ENCODE results near the gene GLCE.
A peak's percentile ranks its signal among the peaks of the same experiment; 100 is the strongest.

The GLCE gene

DNA sequence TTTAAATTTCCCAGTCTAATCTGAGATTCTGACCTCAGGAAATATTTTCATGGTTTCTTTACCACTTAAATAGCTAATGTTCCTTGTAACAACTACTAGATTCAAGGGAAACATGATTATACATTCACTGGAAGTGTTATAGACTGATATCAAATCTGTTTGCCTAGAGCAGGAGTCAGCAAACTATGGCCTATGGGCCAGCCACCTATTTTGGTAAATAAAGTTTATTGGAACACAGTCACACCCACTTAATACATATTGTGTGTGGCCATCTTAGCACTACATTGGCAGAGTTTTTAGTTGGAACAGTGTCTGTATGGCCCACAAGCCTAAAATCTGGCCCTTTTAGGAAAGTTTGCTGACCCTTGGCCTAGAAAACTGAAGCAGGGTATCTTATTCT is 50.1 kb downstream of the GLCE start:
- no peak for DNase-seq

DNA sequence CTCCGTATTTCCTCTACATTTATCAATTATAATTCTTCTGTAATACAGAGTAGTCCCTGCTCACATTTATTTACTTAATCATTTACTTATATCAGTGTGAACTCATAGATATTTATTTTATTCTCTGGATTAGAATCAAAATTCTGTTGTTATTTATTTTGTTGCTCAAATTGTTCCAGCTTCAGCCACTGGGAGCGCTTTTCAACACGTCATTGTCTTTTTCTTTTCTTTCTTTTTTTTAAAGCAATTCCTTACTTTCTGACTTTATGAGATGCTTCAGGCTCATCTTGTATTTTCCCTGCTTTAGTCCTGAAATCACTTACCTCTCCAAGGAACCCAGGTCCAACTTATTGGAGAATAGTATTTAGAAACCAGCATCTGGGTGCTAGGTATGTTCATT is 53.4 kb downstream of the GLCE start:
- DNase-seq = no peak

DNA sequence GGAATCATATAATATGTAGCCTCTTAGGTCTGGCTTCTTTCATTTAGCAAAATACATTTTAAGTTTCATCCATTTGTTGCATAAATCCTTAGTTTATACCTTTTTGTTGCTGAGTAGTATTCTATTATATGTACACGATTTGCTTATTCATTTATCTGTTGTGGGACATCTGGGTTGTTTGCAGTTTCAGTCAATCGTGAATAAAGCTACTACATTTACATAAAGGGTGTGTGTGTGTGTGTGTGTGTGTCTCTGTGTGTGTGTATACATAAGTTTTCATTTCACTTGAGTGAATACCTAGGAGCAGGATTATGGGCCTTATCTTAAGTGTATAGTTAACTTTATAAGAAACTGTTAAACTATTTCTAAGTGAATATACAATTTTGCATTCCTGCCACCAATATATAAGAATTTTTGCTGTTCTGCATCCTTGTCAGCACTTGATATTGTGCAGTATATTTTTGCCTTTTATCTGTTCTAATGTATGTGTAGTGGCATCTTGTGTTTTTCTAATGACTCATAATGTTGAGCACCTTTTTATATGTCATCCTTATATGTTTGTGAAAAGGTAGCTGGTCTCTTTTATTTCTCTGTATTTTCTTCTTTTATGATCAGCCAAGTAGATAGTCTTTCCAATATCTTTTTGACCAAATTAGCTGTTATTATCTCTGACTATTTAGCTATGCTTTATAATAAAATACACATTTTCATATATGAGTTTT is 55.0 kb downstream of the GLCE start:
- DNase-seq = no peak

DNA sequence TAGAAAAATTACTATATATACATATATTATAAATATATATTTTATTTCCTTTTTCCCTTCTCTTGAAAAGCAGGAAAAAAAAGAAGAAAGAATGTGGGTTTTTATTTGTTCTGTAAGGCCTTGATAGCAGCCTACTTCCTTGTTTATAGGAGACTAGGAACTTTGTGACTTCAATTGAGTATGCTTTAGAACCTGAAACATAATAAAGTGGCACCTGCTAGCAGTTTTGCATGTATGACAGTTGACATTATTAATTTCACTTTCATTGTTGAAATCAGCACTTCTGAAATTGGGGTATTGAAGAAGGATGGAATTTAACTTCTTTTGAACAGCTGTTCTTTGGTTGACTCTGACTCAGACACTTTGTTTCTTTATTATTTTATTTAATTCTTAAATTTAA is 56.9 kb downstream of the GLCE start:
- DNase-seq = no peak

DNA sequence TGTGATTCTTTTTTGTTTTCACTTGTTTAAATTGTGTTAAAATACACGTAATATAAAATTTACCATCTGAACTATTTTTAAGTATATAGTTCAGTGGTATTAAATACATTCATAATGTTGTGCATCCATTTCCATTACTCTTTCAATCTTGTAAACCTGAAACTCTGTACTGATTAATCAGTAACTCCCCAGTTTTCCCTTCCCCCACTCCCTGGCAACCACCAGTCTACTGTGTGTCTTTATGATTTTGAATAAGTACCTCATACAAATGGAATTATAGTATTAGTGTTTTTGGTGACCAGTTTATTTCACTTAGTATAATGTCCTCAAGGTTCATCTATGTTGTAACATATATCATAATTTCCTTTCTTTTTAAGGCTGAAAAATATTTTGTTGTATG is 59.3 kb downstream of the GLCE start:
- no peak for DNase-seq

DNA sequence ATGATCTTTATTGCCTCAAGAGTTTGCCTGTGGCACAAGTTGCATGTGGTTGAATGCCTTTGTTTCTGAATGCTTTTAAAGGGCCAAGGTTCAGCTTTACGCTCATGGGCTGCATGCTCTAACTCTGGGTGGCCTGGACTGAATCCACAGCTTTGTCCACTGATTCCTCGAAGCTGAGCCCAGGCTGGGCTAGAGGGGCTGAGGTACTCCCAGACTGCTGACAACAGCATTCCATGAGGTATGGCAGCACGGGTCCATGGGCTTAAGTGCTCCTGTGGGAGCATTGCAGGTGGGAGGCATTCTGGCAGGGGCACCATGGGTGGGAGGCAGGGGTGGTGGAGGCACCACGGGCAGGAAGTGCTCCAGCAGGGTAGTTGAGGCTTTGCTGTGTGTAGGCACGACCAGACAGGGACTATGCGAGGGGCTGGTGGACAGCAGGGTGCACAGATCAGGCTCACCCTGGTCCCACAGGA is 61.6 kb downstream of the GLCE start:
- no peak for DNase-seq

DNA sequence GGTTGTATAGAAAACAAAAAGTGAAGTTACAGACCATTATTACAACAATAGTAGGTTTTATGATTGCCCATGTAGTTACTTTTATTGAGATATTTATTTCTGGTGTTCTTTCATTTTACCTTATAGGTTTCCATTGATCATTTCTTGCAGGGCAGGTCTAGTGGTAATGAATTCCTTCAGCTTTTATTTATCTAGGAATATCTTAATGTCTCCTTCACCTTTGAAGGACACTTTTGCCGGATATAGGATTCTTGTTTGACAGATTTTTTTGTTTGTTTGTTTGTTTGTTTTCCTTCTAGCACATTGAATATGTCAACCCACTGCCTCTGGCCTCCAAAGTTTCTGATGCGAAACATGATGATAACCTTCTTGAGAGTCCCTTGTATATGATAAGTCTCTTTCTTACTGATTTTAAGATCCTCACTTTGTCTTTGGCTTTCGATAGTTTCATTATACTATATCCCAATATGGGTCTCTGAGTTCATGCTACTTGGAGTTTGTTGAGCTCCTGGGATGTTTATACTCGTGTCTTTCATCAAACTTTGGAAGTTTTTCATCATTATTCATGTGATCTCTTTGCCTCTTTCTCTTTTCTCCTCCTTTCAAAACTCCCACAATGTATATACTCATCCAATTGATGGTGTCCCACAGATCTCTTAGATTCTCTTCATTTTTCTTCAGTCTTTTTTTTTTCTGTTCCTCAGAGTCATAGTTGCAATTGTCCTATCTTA is 62.8 kb downstream of the GLCE start:
- DNase-seq = no peak

DNA sequence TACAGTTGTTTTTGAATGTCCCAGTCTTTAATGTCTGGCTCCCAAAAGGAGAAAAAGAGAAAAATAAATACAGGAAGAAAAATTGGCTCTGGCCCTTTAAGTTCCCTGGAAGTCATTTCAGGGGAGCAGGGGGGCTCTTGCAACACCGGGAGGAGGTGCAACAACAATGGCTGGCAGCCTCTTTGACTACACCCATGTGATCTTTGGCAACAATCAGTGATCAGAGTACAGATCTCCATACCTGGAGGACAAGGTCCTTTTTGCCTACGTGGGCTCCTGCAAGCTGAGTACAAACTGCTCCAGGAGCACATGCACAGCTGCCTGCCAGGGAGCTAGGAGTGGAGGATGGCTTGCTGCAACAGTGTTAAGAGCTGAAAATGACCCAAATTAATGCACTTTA is 63.9 kb downstream of the GLCE start:
- no peak for DNase-seq

DNA sequence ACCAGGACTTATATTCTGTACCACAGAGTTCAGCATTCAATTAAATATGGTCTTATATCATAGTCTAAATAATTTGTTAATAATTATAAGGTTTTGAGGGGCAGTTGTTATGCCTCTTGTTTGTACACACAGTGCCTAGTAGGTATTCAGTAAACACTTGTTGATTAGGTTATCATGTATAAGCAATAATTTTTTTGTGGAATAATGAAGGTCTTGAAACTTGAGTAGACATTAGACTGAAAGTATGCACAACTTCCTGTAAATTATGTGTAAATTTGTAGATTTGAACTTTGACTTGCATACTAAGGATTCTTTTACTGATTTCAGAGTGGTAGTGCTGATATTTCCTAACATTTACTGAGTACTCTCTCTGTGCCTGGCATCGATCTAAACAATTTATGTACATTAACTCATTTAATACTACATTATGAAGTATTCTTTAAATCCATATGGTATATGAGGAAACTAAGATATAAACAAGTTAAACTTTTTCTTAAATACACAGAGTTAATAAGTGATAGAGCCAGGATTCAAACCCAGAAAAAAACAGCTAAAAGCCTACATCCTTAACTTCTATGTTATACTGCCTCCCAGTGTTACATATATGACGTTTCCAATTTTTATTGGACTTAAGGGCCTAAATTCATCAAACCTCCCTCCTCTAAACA is 65.1 kb downstream of the GLCE start:
- DNase-seq = peak; percentile 28

DNA sequence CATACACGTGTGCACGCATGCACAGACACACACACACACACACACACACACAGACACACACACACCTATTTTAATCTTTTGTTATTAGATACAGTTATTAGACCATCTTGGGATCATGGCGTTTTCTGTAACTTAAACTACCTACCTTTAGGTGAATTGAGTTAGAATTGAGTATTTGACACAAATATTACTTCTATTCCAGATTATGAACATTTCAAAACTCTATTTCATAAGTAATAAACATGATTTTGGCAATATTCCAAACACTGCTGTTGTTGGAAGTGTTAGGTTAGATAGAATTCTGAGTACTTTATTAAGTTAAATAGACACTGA is 65.6 kb downstream of the GLCE start:
- DNase-seq = no peak

DNA sequence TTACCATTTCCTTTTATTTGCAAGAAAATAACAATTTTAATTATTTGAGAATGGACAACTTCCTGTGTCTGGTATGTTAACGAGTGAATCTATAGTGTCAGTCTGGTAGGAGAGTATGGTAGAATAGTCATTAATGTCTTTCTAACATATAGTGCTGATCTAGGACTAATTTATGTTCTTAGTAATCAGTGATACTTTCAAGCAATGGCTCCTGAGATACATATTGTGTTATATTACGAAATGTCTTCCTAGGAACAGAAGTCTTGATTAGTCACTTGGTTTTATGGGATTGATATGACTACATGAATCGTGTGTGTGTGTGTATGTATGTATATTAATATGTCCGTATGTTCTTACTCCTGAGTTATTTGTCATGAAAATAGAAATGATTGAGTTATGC is 71.7 kb downstream of the GLCE start:
- DNase-seq = no peak

DNA sequence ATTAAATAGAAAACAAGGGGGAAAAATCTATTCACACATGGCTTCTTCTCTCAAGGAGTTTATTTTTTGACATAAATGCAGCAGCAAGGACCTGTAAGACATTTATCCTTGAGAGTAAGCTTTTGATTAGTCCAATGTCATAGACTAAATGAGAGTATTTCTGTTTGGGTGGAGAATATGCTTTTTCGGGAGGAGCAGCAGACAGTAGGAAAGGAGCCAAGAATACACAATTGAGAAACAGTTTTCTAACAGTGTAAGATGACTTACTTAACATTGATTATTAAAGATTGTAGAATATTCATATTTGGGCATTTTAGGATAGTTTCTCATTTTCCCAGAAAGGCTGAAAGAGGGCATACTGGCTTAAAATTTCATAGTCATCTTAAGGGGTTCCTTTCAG is 72.3 kb downstream of the GLCE start:
- DNase-seq = no peak

DNA sequence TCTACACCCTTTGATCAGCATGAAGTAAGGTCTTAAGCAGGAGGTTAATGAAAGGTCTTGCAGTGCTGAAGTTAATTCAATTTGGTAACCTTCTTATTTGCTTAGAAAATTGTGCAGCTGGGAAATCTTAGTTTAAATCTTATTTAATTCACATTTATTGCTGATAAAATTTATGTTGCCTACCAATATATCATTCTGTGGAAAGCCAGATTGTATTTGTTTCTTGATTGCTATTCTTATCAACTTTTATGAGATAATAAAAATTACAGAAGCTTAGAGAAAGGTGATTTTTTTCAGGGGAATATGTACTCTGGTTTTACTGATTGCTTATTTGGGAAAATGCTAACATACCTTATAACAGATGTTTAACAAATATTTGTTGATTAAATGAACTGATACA is 74.2 kb downstream of the GLCE start:
- DNase-seq = no peak

DNA sequence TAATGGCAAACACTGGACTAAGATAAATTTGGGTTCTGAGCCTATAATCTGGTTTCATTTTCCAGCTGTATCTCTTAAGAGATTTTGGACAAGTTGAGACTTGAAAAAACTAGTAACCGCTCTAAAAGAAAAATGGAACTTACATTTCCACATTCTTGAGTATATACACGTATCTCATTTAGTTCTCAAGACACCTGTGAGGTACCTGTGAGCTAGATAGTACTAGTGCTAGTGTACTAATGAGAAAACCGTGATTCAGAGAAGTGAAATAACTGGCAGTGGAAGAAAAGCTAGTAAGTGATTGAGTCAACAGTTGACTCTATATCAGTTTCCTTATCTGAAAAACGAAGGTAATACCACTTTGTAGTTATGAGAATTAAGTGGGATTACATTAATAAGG is 76.1 kb downstream of the GLCE start:
- no peak for DNase-seq

DNA sequence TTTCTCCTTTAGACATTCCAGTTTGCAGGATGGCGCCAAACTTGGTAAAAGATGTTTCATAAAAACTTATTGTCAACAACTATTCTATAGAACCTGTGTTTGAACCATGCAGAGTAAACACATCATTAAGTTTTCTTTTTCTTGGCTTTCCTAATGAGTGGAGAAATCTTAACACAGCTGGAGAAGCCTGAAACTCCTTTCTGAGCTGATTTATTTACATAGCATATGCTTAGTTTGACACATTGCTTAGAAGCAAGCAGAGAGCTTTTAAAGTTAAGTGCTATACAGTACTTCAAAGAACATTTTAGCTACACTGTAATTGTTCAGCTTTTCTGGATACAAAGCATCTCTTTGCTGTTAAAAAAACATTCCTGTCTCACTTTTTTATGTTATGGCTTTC is 77.3 kb downstream of the GLCE start:
- no peak for DNase-seq

DNA sequence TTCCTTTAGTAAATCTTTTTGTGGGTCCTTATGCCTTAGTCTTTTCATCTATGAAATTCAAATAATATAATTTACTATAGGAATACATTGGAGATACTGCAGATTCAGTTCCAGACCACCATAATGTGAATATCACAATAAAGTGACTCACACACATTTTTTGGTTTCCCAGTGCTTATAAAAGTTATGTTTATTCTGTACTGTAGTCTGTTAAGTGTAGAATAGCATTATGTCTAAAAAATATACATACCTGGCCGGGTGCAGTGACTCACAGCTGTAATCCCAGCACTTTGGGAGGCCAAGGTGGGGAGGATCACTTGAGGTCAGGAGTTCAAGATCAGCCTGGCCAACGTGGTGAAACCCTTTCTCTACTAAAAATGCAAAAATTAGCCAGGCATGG is 84.4 kb downstream of the GLCE start:
- DNase-seq = no peak

DNA sequence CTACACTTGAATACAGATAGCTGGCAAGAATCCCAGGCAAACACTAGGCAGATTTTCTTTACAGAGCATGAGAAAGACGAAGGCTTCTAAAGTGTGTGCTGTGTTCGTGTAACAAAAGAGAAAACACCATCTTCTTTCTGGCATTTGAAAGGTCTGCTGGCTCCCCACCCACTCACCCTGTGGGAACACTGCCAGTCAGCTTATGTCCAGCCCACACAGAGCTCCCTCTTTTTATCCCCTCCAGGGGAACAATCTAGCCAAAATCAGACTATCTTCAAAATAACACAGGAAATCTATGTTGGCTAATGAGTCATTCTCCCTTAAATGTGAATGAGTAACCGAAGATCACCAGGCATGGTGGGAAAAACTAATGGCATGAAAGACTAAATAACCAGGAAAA is 92.7 kb downstream of the GLCE start:
- DNase-seq = no peak

DNA sequence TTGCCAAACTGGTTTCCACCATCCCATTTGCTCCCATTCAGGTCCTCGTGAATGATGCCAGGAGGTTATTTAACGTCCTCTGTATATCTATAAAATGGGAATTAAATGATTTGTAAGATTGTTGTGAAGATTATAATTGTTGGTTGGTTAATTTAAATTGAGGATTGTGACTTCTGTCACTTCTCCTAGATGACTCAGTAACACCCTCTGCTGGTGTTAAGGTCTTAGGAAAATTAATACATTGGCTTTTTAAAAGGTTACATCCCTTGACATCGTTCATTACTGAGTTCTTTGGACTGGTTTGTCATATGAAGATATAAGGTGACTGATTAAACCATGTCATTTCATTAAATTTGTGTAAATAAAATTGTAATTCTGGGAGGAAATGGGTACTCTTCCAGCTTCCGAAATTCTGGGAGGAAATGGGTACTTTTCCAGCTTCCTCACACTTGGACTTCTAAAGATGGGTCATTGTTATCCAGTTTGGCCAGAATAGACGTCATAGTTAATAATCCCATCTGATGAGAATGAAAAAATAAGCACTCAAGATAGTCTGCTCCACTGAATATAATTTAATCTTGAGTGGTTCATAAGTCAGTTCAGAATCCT is 105.0 kb downstream of the GLCE start:
- DNase-seq = peak; percentile 42

DNA sequence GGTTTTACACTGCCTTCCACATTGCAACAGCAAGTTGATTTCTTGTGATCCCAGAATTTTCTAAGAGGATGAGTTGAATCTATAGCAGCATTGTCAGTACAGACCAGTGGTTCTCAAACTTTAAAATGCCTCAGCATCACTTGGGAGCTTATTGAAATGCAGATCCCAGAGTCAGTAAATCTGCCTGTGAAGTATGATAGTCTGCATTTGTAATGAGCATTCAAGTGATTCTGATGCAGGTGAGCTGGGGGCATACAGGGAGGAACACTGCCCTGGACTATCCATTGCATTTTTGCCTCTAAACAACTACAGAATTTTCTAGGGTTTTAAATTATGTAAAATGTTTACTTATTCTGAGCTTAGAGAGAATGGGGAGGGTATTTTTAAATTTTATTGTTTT is 110.8 kb downstream of the GLCE start:
- DNase-seq = no peak

DNA sequence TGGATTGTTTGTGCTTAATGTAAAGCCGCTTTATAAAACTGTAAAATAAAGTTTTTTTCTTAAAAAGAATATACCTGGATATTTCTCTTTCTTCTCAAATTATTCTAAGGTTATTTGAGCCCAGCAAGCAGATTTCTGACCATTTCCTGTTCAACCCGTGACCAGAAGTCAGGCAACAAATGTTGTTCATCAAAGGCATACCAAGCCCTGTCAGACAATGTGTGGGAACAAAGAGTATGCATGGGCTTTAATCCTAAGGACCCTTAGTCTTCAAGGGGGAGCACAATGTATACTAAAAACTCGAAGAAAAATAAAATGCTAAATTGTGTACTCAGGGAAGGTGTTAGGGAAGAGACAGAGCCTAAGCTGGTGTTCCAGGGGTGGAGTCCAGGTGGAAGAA is 111.7 kb downstream of the GLCE start:
- DNase-seq = no peak

DNA sequence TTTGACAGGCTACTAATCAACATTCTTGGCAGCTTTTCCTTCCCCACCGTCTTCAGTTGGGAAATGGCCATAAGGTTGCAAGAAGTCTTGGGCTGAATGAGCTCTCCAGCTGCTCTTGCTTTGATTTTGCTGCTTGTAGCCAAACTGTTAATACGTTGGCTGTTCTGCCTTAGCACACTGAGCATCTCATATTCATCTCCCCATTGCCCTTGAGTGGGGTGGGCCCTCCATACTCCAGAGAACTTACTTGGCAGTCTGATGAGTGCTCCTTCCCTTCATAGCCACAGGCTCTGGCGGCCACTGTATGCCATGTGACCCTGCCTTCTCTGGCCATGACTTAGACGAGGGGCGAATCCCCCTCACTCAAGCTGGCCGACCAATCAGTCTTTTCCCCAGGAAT is 112.5 kb downstream of the GLCE start:
- no peak for DNase-seq

DNA sequence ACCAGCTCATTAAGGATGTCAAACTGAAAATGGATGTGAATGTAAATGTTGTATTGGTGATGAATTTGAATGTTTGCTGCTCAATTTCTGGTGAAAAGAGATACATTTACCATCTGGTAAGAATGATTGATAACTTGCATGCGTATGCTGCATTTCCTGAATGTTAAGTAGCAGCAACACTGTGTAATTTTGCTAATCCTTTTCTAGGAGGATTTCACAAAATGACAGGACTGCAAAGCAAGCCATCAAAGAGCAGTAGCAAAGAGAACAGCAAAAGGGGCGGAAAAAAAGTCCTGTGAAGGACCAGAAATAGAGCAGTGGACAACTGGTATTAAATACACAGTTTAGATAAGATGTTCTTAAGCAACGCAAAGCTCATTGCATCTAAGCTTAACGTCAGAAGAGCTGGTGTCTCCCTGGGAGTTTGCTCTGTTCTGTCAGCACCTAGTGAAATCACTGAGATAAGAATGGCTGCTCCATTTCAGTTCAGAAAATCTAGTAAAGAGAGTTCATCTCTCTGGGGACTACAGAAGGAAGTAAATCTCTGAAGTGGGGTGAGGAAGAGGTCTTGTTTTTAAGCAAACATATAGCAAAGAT is 114.7 kb downstream of the GLCE start:
- no peak for DNase-seq

DNA sequence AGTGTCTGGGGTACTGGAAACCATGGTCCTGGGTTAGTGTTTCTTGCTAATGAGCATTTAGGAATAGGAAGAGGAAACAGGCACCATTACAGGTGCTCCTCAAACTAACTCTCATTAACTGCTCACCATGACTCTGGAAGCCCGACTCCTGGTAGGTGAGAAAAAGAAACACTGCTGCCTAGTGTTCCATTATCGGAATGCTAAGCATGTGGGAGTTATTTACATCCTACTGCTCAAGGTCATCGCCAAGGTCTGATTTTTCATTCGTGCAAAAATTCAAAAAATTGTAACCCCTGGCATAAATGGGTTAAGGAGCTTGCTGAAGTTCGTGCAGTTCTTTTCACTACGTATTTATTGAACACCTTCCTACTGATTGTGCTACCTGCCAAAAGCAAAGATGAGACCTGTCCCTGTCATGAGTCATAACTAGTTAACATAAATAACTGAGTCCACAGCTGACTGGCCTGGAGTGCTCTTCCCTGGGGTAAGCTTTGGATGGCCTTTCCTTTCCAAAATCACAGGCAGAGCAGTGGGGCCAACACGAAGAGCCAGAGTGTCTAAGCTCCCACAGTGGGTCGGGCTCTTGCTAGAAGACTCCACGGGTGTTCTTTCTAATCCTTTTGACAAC is 115.6 kb downstream of the GLCE start:
- no peak for DNase-seq

Data from NCI-H2171 treated with DMSO at 0.1 percent for 48 hours (cell line).